ENCODE measurements around the gene UNC93A.

- TF ChIP-seq POLR2A (IDR thresholded peaks at IDR 0.05) (no peak), CTCF (IDR thresholded peaks at IDR 0.05) (no peak)
These were observed 12.8 kb downstream of the UNC93A start for GRCh38 chr6:167303675-167304625.
